Occipital lobe (tissue), 2 donors: Measurements from ENCODE around the gene MYH9. TPM values are rescaled to one million over a fixed set of nuclear protein-coding genes. Genes with fewer than 3 reads are reported as not detected.
"Not testable (repeated sequence)": the region's sequence is repeated elsewhere in the genome, so short reads cannot be mapped to it uniquely, and the experiment has no call there.

ENCODE experiments used
- DNase-seq: peaks from one replicate; lab custom pipeline; 2025; lab: John Stamatoyannopoulos, UW
- total RNA-seq: library from RNA; depleted of rRNA; stranded (reverse); fragments of >200 nt; gene quantifications from one replicate; pipeline ENCODE4 v1.2.3, GENCODE V29; 2014

The MYH9 gene
- total RNA-seq, 1 donor from 2014 or later: 34.6 TPM

DNA sequence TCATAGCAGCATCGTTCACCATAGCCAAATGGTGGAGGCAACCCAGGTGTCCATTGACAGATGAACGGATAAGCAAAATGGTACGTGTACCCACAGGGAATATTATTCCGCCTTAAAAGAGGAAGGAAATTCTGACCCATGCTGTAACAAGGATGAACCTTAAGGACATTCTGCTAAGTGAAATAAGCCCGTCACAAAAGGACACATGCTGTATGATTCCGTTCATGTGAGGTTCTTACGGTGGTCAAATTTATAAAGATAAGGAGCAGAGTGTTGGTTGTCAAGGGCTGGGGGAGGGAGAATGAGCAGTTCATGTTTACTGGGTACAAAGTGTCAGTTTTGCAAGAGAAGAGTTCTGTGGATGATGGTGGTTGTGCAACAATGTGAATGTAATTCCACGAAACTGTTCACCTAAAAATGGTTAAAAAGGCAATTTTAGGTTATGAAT, 108.5 kb downstream of the MYH9 start:
- DNase-seq: no peak

DNA sequence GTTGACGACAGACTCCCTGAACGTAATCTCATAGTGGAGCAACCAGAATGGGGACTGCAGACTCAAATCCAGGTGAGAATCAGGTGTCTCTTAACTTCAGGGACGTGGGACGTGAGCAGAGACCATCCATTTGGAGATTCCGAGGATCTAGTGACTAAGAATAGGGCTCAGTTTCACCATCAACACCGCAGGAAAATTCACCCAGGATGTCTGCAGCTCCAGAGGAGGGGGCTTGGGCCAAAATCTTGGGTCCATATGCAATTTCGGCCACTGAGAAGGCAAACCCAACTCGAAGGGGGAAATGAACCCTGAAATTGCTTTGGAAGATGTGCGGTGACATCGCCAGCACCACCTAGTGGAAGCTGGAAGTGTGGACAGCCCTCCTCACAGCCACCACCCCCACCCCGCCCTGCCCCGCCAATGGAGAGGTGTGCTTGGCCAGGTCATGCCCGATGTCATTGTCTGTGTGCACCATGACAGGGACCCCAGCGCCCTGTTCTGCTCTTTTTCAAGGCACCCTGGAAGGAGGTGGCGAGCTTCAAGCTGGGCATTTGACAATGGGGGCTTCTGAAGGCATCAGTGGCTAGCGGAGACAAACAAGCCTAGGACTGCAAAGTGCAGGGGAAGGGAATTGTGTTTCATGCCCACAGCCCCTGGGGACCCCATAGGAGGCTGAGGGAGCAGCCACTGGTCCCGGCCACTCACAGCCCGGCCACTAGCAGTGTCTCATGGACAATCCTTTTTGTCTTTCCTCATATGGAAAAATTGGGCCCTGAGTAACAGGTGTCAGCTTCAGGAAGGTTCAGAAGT, 110.1 kb downstream of the MYH9 start:
- DNase-seq: no peak

DNA sequence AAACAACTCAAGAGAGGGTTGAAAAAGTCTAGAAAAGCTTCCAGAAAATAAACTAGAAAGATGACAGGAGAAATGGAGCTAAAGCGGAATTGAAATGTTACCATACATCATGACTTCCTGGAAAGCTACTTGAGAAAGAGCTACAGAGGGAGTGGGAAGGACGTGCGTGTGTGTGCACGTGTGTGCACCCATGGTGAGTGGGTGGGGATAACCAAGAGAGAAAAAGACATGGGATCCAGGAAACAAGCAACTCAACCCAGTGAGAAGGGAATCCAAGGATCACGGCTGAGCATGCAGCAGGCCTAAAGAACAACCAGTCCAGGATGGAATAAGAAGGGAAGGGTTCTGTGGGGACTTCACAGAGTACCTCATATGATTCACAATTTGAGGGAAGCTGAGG, 113.2 kb downstream of the MYH9 start:
- DNase-seq: no peak

DNA sequence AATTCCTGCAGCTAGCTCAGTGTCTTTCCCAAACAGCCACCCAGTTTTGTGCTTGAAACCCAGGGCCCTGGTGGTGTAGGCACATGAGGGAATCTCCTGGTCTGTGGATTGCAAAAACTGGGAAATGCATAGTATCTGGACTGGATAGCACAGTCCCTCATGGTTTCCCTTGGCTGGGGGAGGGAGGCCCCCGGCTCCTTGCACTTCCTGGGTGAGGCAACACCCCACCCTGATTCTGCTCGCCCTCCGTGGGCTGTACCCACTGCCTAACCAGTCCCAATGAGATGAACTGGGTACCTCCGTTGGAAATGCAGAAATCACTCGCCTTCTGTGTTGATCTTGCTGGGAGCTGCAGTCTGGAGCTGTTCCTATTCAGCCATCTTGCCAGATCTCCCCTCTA, 115.8 kb downstream of the MYH9 start:
- DNase-seq: not testable (repeated sequence)

DNA sequence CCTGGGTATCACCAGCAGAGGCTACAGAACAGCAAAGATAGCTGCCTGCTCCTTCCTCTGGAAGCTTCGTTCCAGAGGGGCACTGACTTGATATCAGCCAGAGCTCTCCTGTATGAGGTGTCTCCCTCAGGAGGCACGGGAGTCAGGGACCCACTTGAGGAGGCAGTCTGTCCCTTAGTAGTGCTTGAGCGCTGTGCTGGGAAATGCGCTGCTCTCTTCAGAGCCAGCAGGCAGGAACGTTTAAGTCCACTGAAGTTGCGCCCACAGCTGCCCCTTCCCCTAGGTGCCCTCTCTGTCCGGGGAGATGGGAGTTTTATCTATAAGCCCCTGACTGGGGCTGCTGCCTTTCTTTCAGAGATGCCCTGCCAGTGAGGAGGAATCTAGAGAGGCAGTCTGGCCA, 116.5 kb downstream of the MYH9 start:
- not testable (repeated sequence) for DNase-seq

DNA sequence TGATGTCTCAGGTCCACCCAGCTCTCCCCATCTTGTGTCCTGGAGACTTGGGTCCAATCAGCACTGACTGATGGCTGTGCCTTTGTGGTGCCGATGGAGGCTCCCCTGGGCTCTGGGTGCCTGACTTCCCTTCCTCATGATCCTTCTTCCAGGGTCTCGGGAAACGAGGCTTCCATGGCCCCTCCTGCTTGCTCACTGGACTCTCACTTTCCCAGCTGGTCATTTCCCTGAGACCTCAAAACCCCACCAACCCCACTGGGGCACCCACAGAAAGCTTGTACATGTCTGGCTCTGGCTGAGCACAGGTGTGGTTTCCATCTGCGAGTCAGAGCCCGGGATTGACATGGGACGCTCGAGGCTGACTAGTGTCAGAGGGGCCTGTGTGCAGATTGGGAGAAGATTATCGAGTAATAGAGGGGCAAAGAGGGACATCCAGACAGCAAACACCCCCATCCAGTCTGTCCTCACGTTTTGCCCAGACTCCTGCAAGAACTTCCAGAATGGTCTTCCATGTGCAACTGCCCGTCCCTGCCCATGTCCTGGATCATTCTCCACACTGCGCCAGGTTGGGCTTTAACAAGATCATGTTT, 119.8 kb downstream of the MYH9 start:
- DNase-seq: no peak

DNA sequence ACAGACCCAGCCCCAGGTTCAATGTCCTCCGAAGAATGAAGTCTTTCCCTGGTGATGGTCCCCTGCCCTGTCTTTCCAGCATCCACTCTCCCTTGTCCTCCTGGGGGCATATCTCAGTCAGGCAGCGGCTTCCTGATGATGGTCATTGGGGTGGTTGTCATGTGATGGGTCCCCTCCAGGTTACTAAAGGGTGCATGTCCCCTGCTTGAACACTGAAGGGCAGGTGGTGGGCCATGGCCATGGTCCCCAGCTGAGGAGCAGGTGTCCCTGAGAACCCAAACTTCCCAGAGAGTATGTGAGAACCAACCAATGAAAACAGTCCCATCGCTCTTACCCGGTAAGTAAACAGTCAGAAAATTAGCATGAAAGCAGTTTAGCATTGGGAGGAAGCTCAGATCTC, 120.7 kb downstream of the MYH9 start:
- DNase-seq: no peak

DNA sequence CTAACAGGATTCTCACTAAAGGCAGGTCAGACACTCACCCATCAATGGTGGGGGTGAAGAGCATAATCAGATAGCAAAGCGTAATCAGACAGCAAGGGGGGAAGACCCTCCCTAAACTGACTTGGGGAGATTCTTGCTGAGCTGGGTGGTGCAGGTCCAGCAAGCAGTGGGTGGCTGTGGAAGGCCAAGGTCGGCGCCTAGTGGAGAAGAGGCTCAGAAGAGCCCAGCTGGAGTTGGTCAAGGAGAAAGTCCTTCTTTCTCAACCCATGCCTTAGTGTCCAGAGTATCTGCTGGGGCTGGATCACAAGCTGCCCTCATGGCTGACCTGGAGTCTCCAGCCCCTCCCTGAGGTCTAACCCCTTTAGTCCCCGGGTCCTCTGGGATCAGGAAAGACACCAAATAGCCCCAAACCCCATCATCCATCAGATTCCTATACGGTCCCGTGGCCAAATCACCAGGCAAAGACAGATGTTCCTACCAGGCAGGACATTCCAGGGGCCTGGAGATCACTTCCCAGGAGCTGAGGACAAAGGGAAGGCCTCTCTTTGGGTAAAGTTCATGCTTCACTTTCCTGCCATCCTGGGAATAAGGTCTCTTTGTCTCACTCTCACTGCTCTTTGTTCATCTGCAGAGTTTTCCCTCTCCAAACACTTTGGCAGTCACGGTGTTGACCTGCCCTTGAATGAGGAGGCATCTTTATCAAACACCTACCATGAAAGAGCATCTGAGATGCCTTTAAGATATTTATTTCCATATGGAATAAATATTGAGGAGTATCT, 123.7 kb downstream of the MYH9 start:
- not testable (repeated sequence) for DNase-seq

DNA sequence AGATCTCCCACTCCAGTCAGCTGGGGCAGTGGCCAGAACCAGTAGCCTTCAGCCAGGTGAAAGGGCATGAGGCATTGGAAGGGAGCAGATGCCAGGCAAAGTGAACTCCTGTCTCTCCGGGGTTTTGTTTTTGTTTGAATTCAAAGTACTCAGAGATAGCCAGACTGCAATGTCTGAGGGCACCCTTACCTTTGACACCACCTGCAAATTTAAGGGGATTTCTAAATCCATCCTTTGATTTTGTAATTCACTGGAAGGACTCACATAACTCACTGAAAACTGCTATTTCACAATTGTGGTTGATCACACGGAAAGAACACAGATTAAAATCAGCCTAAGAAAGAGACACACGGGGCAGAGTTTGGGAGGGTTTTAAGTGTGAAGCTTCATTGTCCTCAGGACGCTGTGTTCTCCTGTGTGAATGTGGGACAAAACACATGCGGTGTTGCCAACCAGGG, 124.5 kb downstream of the MYH9 start:
- not testable (repeated sequence) for DNase-seq

DNA sequence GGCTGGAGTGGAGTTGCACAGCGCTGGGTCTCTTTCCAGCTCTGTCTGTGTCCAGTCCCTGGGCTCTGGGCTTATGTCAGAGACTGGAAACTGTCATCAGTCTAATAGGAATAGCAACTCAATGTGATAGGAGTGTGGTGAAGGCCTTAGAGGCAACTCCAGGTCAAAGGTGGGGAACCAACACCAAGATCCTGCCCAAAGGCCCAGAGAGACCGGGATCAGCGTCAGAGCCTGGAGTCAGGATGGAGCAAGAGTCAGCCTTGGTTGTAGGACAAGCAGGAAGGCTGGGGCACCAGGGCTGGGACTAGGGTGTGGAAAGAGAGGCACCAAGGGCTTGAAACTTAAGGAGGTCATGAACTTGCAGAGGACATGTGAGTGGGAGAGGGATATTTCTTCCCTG, 125.5 kb downstream of the MYH9 start:
- not testable (repeated sequence) for DNase-seq

DNA sequence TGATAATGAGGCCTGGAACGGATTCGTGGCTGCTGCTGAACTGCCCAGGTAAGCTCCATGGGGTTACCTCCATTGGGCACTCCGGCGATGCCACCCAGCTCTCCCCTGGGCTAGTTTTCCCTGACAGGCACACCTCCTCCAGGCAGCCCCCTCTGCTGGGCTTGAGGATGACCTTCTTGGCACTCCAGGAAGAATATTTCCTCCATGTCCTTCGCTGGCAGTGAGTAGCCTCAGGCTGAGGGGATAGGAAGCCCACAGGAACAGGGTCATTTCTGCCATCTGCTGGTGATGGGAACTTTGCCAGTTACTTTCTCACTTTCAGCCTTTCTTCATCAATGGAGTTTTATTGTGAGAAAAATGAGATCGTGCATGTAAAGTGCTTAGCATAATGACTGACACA, 126.1 kb downstream of the MYH9 start:
- not testable (repeated sequence) for DNase-seq

DNA sequence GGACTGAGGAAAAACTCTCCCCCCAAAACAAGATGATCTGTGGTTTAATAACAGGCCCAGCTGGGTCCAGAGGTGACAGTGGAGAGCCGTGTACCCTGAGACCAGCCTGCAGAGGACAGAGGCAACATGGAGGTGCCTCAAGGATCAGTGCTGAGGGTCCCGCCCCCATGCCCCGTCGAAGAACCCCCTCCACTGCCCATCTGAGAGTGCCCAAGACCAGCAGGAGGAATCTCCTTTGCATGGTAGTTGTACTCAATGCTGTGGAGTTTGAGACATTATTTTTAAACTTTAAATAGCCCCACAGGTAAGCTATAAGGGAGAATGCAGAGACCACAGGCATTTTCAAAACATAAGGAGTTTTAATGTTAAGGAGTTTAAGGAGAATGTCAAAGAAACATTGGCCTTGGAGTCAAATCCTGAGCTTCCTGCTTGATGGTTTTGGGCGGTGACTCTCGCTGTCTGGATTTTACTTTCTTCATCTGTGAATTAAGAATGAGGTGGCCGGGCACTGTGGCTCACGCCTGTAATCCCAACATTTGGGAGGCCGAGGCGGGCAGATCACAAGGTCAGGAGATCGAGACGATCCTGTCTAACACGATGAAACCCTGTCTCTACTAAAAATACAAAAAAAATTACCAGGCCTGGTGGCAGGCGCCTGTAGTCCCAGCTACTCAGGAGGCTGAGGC, 128.0 kb downstream of the MYH9 start:
- DNase-seq: no peak

DNA sequence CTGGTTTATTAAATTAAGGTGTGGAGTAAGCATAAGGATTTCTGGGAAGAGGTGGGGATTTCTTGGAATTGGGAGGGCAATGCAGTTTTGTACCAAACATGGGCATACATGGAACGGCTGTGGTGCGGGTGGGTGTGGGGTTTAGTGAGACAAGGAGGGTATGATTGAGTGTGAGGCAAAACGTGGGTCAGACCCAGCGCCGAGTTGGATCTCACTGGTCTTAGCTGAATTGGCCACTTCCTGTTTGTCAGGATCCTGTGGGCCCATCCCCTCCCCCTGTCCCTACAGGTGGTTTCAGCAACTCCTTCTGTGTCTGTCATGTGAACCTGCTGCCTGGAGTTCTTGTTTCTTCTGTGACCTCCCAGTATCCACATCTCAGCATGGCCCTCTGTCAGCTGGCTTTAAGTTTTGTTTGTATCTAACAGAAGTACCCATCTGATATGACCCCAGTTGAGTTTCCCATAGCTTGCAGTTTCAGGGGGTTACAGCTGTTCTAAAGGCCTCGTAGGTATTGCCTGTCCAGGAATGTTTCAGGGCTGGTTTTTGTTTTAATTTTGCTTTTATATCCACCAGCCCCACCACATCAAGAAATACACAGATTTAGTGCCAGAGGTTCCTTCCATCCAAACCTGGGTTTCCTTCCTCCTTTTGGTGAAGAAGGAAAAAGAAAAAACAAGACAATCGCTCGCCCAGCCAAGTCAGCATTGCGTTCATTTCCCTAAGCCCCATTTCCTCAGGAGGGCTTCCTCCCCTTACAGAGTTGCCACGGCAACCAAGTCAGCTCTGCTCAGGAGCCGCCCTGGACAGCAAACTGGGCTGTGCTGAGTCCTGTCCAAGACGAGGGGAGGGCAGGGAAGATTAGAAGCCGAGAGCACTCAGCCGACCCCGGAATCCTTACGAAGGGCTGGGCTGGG, 128.8 kb downstream of the MYH9 start:
- DNase-seq: no peak

DNA sequence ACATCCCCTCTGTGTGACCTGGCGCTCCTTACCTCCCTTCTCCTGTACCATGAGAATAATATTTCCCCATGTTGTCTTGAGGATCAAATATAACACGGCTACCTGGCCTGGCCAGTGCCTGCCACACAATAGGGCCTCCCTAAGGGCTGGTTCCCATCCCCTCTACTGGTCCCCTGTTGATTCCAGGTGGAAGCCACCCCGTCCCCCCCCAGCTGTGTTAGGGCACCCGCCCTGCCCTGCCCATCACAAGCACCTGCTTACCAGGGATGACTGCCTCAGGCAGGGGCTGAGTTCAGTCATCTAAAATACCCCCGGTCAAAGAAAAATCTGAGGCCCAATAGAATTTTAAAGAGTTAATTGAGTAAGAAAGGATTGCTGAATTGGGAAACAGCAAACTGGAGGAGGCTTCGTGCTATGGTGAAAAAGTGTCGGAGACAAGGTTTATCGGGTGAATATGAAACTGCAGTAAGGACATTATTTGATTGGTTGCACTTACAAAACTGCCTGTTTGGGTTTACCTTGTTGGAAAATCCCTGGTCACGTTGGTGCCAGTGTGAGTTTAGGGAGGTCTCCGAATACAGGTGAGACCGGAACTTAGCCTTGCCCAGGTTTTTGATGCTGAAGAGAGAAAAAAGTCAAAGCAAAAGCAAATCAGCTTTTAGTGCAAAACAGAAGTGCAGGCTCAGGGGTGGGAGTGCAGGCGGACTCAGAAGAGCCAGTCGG, 129.7 kb downstream of the MYH9 start:
- no peak for DNase-seq

DNA sequence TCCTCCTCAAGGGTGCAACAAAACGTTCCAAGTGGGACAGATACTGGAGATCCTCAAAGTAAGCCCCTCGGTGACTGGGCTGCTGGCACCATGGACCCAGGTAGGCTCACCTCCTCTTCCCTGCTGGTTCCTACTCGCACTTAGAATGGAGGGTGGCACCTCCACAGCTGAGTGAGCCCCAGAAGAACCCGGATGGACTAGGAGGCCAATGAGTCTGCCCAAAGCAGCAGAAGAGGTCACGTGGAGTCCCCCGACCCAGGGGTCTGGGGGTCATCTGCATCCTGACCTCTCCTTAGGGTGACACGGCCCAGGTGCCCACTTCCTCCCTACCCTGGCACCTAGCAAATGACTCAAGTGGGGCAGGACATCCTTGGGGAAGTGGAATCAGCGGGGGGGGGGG, 130.5 kb downstream of the MYH9 start:
- no peak for DNase-seq

DNA sequence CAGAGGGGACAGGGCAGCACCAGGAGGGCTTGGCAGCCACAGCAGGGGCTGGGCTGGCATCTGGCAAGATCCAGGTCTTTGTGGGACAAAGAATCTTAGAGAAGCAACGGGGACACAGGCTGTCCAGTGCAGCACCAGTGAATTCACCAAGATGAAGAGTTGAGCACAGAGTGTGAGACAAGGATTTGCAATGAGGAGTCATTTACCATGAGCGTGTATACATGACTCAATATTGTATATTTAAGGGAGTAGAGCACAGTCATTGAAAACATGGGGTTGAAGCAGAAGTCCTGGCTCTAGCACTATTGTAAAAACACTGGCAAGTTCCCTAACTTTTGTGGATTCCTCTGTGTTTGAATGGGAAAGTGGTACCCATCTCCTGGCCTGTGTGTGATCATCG, 131.3 kb downstream of the MYH9 start:
- no peak for DNase-seq

DNA sequence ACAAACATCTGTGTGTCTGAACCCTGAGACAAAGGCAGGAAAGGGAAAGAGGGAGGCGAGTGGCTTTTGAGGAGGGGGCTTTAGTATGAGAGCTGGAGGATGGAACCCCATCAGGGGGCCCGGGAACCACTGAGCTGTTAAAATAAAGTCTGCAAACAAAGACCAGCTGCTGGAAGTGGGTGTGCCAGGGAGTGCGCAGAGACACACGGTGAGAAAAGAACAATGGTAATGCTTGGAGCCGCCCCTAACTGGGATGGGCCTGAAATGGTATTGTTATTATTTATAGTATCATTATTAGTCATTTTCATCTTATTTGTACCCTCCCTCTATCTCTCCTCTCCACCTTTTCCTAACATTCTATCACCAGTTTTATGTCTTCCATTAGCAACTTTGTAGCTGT, 132.2 kb downstream of the MYH9 start:
- not testable (repeated sequence) for DNase-seq

DNA sequence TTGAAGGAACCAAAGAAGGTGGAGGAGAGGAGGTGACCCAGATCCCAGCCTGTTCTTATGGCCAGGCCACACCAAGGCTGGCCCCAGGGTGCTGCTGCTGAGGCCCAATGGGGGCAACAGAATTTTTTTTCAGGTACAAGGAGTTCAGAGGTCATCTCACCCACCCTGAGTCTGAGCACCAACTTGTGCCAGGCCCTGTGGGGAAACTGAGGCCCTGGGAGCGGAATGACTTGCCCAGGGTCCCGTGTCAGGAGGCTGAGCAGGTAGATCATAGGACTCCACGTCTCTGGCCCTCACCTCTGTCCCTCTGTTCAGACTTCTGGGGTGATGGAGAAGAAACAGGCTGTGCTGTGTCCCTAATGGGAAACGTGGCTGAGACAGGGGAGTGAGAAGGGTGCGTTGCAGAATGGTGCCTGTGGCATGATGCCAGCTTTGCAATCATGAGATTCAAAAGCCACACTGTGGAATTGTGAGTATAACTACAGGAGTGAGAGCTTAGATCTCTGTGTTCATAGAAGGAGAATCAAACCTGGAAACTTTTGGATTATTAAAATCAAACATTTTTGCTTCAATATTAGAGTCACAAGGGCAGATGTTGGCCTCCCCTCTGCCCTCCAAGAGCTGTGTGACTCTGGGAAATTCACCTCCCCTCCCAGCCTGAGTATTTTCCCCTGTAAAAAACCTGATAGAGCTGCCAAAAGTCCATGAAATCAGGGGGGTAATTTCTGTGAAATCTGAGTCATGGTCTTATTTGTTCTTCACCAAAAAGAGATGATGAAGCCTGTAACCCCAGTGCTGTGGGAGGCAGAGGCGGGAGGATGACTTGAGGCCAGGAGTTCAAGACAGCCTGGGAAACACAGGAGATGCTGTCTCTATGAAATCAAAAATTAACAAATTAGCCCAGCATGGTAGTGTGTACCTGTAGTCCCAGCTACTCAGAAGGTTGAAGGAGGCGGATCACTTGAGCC, 134.0 kb downstream of the MYH9 start:
- DNase-seq: no peak
